ENCODE results near the gene LBR.

Gene LBR

GRCh38 chr1:225422795-225423517, 4.9 kb downstream of the LBR start:
- H3K9me3 ChIP-seq (ENCODE audit: control insufficient read depth in 5 of 5, low read length in 5 of 5): no peaks in the 10 kb centered on the region
- H3K36me3 ChIP-seq (ENCODE audit: control insufficient read depth in 5 of 5, insufficient read depth in 5 of 5, low read length in 5 of 5): peaks cover 8 to 25% (median 15%) of the 10 kb centered on the region in 5 donors
- H3K27ac ChIP-seq (ENCODE audit: low read depth, low read length): no peak overlapping the region
- H3K27me3 ChIP-seq (ENCODE audit: control insufficient read depth in 5 of 5, insufficient read depth in 4 of 5, low read length in 5 of 5): no peaks in the 10 kb centered on the region
- H3K4me1 ChIP-seq (ENCODE audit: control insufficient read depth in 5 of 5, insufficient read depth in 5 of 5, low read length in 5 of 5): peaks cover 8 to 48% (median 44%) of the 10 kb centered on the region in 5 donors
- H3K4me3 ChIP-seq (ENCODE audit: low read depth in 1 of 5, low read length in 5 of 5): no peak overlapping the region
- H3K9ac ChIP-seq (ENCODE audit: low read length in 5 of 5): no peak overlapping the region

GRCh38 chr1:225422031-225422605, 5.7 kb downstream of the LBR start:
- Histone ChIP-seq H3K4me3 (ENCODE audit: low read depth in 1 of 5, low read length in 5 of 5) (peak overlapping the region in 1 of 5 donors; percentile 28), H3K27ac (ENCODE audit: low read depth, low read length) (no peak overlapping the region), H3K4me1 (ENCODE audit: control insufficient read depth in 5 of 5, insufficient read depth in 5 of 5, low read length in 5 of 5) (peaks cover 8 to 45% (median 42%) of the 10 kb centered on the region in 5 donors)

GRCh38 chr1:225418598-225418997, 9.2 kb downstream of the LBR start:
- no peaks in the 10 kb centered on the region for H3K27me3 ChIP-seq (ENCODE audit: control insufficient read depth in 5 of 5, insufficient read depth in 4 of 5, low read length in 5 of 5)
- H3K4me3 ChIP-seq (ENCODE audit: low read depth in 1 of 5, low read length in 5 of 5): no peak overlapping the region
- peak overlapping the region in 1 of 5 donors; percentile 39 for H3K9ac ChIP-seq (ENCODE audit: low read length in 5 of 5)
- H3K9me3 ChIP-seq (ENCODE audit: control insufficient read depth in 5 of 5, low read length in 5 of 5): no peaks in the 10 kb centered on the region
- peaks cover 0 to 14% (median 8%) of the 10 kb centered on the region in 5 donors for H3K4me1 ChIP-seq (ENCODE audit: control insufficient read depth in 5 of 5, insufficient read depth in 5 of 5, low read length in 5 of 5)
- H3K36me3 ChIP-seq (ENCODE audit: control insufficient read depth in 5 of 5, insufficient read depth in 5 of 5, low read length in 5 of 5): peaks cover 28 to 63% (median 52%) of the 10 kb centered on the region in 5 donors
- no peak overlapping the region for H3K27ac ChIP-seq (ENCODE audit: low read depth, low read length)

More at GRCh38 chr1:225422031-225422605, 5.7 kb downstream of the LBR start:
- Histone ChIP-seq H3K36me3 (ENCODE audit: control insufficient read depth in 5 of 5, insufficient read depth in 5 of 5, low read length in 5 of 5) (peaks cover 14 to 31% (median 21%) of the 10 kb centered on the region in 5 donors), H3K9me3 (ENCODE audit: control insufficient read depth in 5 of 5, low read length in 5 of 5) (no peaks in the 10 kb centered on the region), H3K27me3 (ENCODE audit: control insufficient read depth in 5 of 5, insufficient read depth in 4 of 5, low read length in 5 of 5) (no peaks in the 10 kb centered on the region), H3K9ac (ENCODE audit: low read length in 5 of 5) (no peak overlapping the region)

DNA sequence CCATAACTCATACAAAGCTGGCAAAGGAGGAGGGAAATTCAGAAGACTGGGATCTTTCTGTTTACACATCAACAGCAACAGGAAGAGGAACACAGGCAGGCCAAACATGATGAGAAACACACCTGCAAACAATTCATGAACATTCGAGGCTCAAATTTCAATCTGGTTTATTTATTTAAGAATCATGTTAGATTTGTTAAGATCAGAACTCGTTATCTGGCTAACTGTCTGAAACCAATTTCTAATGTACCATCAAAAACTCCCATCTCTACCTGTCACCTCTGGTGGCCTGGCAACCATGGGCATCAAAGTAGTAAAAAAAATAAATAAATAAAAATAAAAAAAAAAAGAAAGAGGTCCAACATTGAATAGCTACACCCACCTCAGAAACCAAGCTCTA, 9.8 kb downstream of the LBR start:
- Histone ChIP-seq H3K9ac (ENCODE audit: low read length in 5 of 5) (no peak overlapping the region), H3K4me3 (ENCODE audit: low read depth in 1 of 5, low read length in 5 of 5) (no peak overlapping the region), H3K4me1 (ENCODE audit: control insufficient read depth in 5 of 5, insufficient read depth in 5 of 5, low read length in 5 of 5) (peaks cover 0 to 10% (median 4%) of the 10 kb centered on the region in 5 donors), H3K27ac (ENCODE audit: low read depth, low read length) (no peak overlapping the region), H3K9me3 (ENCODE audit: control insufficient read depth in 5 of 5, low read length in 5 of 5) (no peaks in the 10 kb centered on the region), H3K27me3 (ENCODE audit: control insufficient read depth in 5 of 5, insufficient read depth in 4 of 5, low read length in 5 of 5) (no peaks in the 10 kb centered on the region), H3K36me3 (ENCODE audit: control insufficient read depth in 5 of 5, insufficient read depth in 5 of 5, low read length in 5 of 5) (peaks cover 28 to 66% (median 54%) of the 10 kb centered on the region in 5 donors)

DNA sequence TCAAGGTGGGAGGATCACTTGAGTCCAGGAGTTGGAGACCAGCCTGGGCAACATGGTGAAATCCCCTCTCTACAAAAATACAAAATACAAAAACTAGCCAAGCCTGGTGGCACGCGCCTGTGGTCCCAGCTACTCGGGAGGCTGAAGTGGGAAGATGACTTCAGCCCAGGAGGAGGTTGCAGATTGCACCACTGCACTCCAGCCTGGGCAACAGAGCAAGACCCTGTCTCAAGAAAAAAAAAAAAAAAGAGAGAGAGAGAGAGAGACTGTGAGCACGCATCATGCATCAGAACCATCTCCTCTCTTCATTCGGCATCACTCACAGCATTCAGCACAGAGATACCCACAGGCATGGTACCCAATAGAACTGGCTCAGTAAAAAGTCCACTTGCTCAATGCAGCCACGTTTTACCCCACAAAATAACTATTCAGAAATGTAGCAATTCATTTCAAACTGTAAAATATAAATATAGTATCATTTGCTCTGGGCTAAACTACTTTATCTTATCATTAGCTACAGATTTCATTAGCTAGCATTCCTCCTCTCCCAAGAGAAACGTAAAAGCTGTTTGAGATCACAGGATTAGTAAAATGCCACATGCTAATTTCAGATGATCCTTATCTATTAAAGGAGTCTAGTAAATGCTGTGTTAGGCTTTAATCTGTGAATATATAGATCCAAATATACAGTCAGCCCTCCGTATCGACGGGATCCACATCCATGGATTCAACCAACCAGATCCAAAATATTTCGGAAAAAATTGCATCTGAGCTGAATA, 11.7 kb downstream of the LBR start:
- Histone ChIP-seq H3K4me3 (ENCODE audit: low read depth in 1 of 5, low read length in 5 of 5) (no peak overlapping the region), H3K9ac (ENCODE audit: low read length in 5 of 5) (no peak overlapping the region), H3K4me1 (ENCODE audit: control insufficient read depth in 5 of 5, insufficient read depth in 5 of 5, low read length in 5 of 5) (peaks cover 0 to 3% (median 0%) of the 10 kb centered on the region in 5 donors), H3K27ac (ENCODE audit: low read depth, low read length) (no peak overlapping the region), H3K27me3 (ENCODE audit: control insufficient read depth in 5 of 5, insufficient read depth in 4 of 5, low read length in 5 of 5) (no peaks in the 10 kb centered on the region), H3K36me3 (ENCODE audit: control insufficient read depth in 5 of 5, insufficient read depth in 5 of 5, low read length in 5 of 5) (peaks cover 26 to 79% (median 68%) of the 10 kb centered on the region in 5 donors), H3K9me3 (ENCODE audit: control insufficient read depth in 5 of 5, low read length in 5 of 5) (no peaks in the 10 kb centered on the region)

DNA sequence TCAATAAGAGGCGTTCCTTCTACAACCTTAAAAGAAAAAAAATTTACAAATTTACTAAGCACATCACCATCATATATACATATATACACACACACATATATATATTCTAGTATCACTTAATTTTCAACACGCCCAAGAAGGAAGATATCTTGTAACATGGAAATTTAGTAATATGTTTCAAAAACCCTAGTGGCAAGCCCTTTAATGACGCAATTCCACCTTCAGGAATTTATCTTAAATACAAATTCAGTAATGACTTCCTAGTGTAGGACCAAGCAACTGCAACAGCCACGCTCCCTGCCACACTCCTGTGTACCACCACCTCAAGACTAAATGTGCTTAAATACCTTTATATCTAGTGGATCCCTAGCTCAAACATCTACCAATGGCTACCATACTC, 12.5 kb downstream of the LBR start:
- no peaks in the 10 kb centered on the region for H3K9me3 ChIP-seq (ENCODE audit: control insufficient read depth in 5 of 5, low read length in 5 of 5)
- H3K27me3 ChIP-seq (ENCODE audit: control insufficient read depth in 5 of 5, insufficient read depth in 4 of 5, low read length in 5 of 5): no peaks in the 10 kb centered on the region
- peaks cover 0 to 3% (median 0%) of the 10 kb centered on the region in 5 donors for H3K4me1 ChIP-seq (ENCODE audit: control insufficient read depth in 5 of 5, insufficient read depth in 5 of 5, low read length in 5 of 5)
- peaks cover 33 to 79% (median 76%) of the 10 kb centered on the region in 5 donors for H3K36me3 ChIP-seq (ENCODE audit: control insufficient read depth in 5 of 5, insufficient read depth in 5 of 5, low read length in 5 of 5)
- no peak overlapping the region for H3K4me3 ChIP-seq (ENCODE audit: low read depth in 1 of 5, low read length in 5 of 5)
- no peak overlapping the region for H3K9ac ChIP-seq (ENCODE audit: low read length in 5 of 5)
- H3K27ac ChIP-seq (ENCODE audit: low read depth, low read length): no peak overlapping the region

GRCh38 chr1:225413708-225414375, 14.0 kb downstream of the LBR start:
- H3K36me3 ChIP-seq (ENCODE audit: control insufficient read depth in 5 of 5, insufficient read depth in 5 of 5, low read length in 5 of 5): peaks cover 33 to 83% (median 81%) of the 10 kb centered on the region in 5 donors
- no peak overlapping the region for H3K9ac ChIP-seq (ENCODE audit: low read length in 5 of 5)
- H3K27me3 ChIP-seq (ENCODE audit: control insufficient read depth in 5 of 5, insufficient read depth in 4 of 5, low read length in 5 of 5): no peaks in the 10 kb centered on the region
- H3K27ac ChIP-seq (ENCODE audit: low read depth, low read length): no peak overlapping the region
- no peaks in the 10 kb centered on the region for H3K9me3 ChIP-seq (ENCODE audit: control insufficient read depth in 5 of 5, low read length in 5 of 5)
- no peak overlapping the region for H3K4me3 ChIP-seq (ENCODE audit: low read depth in 1 of 5, low read length in 5 of 5)
- H3K4me1 ChIP-seq (ENCODE audit: control insufficient read depth in 5 of 5, insufficient read depth in 5 of 5, low read length in 5 of 5): peaks cover 0 to 3% (median 0%) of the 10 kb centered on the region in 5 donors

GRCh38 chr1:225412803-225413351, 15.0 kb downstream of the LBR start:
- H3K4me3 ChIP-seq (ENCODE audit: low read depth in 1 of 5, low read length in 5 of 5): no peak overlapping the region
- H3K27me3 ChIP-seq (ENCODE audit: control insufficient read depth in 5 of 5, insufficient read depth in 4 of 5, low read length in 5 of 5): no peaks in the 10 kb centered on the region
- no peak overlapping the region for H3K9ac ChIP-seq (ENCODE audit: low read length in 5 of 5)
- no peaks in the 10 kb centered on the region for H3K9me3 ChIP-seq (ENCODE audit: control insufficient read depth in 5 of 5, low read length in 5 of 5)
- peaks cover 0 to under 1% (median 0%) of the 10 kb centered on the region in 5 donors for H3K4me1 ChIP-seq (ENCODE audit: control insufficient read depth in 5 of 5, insufficient read depth in 5 of 5, low read length in 5 of 5)
- H3K36me3 ChIP-seq (ENCODE audit: control insufficient read depth in 5 of 5, insufficient read depth in 5 of 5, low read length in 5 of 5): peaks cover 30 to 80% (median 76%) of the 10 kb centered on the region in 5 donors
- no peak overlapping the region for H3K27ac ChIP-seq (ENCODE audit: low read depth, low read length)

- no peaks in the 10 kb centered on the region for H3K4me1 ChIP-seq (ENCODE audit: control insufficient read depth in 5 of 5, insufficient read depth in 5 of 5, low read length in 5 of 5)
- no peak overlapping the region for H3K27ac ChIP-seq (ENCODE audit: low read depth, low read length)
- no peak overlapping the region for H3K4me3 ChIP-seq (ENCODE audit: low read depth in 1 of 5, low read length in 5 of 5)
- no peaks in the 10 kb centered on the region for H3K9me3 ChIP-seq (ENCODE audit: control insufficient read depth in 5 of 5, low read length in 5 of 5)
- no peak overlapping the region for H3K9ac ChIP-seq (ENCODE audit: low read length in 5 of 5)
- H3K27me3 ChIP-seq (ENCODE audit: control insufficient read depth in 5 of 5, insufficient read depth in 4 of 5, low read length in 5 of 5): no peaks in the 10 kb centered on the region
- peaks cover 27 to 79% (median 73%) of the 10 kb centered on the region in 5 donors for H3K36me3 ChIP-seq (ENCODE audit: control insufficient read depth in 5 of 5, insufficient read depth in 5 of 5, low read length in 5 of 5)
These were observed 15.5 kb downstream of the LBR start for GRCh38 chr1:225412321-225412720.
